Tibial nerve (tissue), 4 donors: ENCODE measurements around the gene CMSS1.
A peak's percentile ranks its signal among the peaks of the same experiment; 100 is the strongest.

Experiments
- EP300 ChIP-seq, 2 donors: sonication (generic); formaldehyde crosslinking; IDR thresholded peaks; one replicate each; pipeline ENCODE4 v1.6.1; 2017; ENCODE audit warnings: antibody characterized with exemption in 2 of 2, mild to moderate bottlenecking in 1 of 2
- POLR2A ChIP-seq, 2 donors: fragments of 450-650 bp; IDR thresholded peaks; one replicate each; pipeline ENCODE4 v1.6.1; 2017; ENCODE audit warnings: antibody characterized with exemption in 2 of 2, mild to moderate bottlenecking in 2 of 2, moderate library complexity in 2 of 2
- TF ChIP-seq, protein P1 (sequence below), 5 experiments: fragments of 200-600 bp in 3 of 5; fragments of 450-650 bp in 2 of 5; sonication (generic) in 3 of 5; IDR thresholded peaks; one replicate each; pipeline ENCODE4 v1.5.1; 2016 to 2019; ENCODE audit warnings: antibody characterized with exemption in 5 of 5, mild to moderate bottlenecking in 3 of 5, moderate library complexity in 2 of 5

DNA sequence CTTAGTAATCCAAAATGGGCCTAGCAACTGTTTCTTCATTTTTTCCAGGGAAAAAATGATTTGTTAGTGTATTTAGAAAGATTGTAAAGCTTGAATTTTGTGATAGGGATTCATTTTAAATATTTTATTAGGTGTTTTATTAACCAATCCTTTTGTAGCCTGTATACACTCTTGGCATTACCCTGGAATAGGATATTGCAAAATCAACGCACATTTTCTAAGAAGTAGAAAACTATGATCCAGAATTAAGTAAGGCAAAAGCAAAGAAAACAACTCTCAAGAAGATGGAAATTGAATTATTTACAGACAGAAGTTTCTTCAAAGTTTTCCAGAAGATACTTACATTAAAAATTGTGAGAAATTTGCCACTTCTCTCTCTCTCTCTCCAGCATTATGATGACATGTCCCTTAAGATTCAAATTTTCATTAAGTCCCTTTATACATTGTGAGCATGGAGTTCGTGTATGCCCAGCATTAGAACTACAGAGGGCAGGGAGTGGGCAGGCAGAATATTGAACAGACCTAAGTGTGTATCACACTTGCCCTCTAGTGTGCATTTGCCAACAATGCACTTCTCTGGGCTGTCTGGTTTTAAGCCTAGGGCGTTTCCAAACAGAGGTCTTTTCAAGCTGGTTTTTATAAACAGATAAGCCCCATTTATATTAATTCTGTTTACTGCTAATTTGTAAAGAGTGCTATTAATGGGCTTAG lies 28.5 kb upstream of the CMSS1 start:
- TF ChIP-seq EP300 (IDR thresholded peaks at IDR 0.05) = no peak
- TF ChIP-seq, protein P1, sequence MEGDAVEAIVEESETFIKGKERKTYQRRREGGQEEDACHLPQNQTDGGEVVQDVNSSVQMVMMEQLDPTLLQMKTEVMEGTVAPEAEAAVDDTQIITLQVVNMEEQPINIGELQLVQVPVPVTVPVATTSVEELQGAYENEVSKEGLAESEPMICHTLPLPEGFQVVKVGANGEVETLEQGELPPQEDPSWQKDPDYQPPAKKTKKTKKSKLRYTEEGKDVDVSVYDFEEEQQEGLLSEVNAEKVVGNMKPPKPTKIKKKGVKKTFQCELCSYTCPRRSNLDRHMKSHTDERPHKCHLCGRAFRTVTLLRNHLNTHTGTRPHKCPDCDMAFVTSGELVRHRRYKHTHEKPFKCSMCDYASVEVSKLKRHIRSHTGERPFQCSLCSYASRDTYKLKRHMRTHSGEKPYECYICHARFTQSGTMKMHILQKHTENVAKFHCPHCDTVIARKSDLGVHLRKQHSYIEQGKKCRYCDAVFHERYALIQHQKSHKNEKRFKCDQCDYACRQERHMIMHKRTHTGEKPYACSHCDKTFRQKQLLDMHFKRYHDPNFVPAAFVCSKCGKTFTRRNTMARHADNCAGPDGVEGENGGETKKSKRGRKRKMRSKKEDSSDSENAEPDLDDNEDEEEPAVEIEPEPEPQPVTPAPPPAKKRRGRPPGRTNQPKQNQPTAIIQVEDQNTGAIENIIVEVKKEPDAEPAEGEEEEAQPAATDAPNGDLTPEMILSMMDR (IDR thresholded peaks at IDR 0.05) = peak; percentile 46 to 76 (median 67)
- TF ChIP-seq POLR2A (IDR thresholded peaks at IDR 0.05) = no peak
